GM18498 (cell line): ENCODE data around the gene SRPK2.
A peak's percentile ranks its signal among the peaks of the same experiment; 100 is the strongest.

ENCODE experiments used
- ATAC-seq: cut with Tn5 transposase; IDR thresholded peaks from one replicate; pipeline ENCODE4 v1.9.1; 2021; ENCODE audit warnings: mild to moderate bottlenecking, moderate library complexity; ENCODE audit not compliant: unreplicated experiment

Gene SRPK2

GRCh38 chr7:105107458-105107857, 281.3 kb downstream of the SRPK2 start:
- ATAC-seq, result no peak

GRCh38 chr7:105106473-105106872, 282.2 kb downstream of the SRPK2 start:
- no peak for ATAC-seq

DNA sequence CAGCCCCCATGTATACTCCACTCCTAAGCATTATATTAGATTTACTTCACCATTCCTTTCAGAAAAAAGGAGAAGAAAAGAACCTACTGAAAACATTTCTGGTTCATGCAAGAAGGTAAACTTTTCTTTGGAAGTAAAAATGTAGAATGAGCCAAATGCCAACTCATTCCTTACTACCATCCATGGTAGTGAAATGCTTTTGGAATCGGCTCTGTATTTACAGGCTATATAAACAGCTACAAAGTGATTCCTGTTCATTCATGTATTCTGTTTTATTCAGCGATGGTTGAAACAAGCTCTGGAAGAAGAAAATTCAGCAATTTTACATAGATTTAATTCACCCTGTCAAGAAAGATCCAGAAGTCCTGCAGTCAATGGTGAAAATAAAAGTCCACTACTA, 283.1 kb downstream of the SRPK2 start:
- ATAC-seq, result no peak

DNA sequence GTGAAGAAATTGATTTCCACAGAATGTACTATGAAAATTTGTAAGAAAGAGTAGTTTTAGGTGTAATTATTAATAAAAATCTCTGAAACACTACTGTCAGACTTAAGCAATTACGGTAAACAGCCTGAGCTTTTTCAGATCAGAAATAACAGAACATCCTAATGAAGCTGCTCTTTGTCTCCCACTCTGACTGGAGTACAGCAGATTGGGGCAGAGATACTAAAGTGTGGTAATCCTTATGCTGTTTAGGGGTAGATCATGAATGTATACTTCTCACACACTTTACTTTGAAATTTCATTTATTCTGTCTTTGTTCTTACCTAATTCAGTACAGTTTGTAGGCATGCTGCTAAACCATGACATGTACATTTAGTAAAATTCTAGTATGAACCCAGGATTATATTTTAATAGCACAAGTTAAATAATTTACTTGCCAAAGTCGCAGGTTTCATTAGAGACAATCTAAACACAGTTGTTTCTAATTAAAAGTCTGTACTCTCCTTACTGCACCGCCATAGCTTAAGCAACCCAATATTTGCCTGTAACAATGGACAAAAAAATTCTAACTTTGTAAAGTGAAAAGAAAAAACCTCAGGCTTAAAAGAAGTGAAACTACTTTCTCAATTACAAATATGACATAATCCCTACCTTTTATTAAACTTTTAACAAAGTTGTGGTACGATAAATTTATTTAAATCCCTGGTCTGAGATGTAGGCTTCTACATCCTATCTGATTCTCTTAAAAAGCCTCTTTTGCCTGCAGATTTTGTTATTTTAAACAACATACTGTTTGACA, 286.0 kb downstream of the SRPK2 start:
- ATAC-seq, result no peak

- ATAC-seq, result peak; percentile 58
Observed at GRCh38 chr7:105101864-105102263, 286.9 kb downstream of the SRPK2 start.

DNA sequence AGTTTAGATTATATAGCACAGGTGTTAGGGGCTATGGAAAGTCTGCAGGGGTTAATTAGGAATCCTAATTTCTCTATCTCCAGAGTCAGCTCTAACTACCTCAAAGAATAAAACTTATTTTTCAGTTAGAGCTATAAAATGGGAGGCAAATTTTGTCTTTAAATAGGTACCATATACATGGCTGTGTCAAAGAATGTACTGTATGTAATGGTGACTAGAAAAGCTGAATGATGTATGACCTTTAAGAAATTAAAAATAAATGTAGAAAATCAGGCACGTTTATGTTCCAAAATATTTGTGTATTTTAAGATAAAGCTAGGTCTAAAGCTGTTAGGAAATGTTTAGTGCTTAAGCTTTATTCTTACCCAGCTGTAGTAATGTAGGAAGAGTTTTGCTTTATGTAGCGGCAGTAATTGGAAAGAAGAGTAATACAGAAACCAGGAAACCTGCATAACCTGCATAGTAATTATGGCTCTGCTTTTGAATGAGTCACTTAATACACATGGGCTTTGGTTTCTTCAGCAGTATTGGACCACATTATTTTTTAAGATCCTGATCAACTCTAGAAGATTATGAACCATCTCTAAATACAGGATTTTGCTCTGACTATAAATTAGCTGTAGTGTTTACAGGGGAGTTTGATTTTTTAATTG, 289.7 kb downstream of the SRPK2 start:
- ATAC-seq, result peak; percentile 75

DNA sequence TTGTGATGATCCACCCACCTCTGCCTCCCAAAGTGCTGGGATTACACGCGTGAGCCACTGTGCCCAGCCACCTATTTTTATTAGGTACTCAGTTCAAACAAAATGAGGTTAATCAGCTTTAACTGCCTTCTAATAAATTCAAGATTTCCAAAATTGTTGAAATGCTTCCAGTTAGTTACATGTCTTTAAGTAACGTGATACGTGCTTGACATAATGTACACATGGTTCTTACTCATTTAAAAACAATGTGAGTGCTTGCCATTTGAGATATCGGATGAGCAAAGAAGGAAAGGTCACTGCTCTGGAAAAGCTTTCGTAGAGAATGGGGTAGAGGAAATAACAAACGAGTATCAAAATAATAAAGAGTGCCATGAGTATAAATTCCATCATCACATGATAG, 291.1 kb downstream of the SRPK2 start:
- no peak for ATAC-seq

- no peak for ATAC-seq
Observed at GRCh38 chr7:105096306-105096705, 292.4 kb downstream of the SRPK2 start.

DNA sequence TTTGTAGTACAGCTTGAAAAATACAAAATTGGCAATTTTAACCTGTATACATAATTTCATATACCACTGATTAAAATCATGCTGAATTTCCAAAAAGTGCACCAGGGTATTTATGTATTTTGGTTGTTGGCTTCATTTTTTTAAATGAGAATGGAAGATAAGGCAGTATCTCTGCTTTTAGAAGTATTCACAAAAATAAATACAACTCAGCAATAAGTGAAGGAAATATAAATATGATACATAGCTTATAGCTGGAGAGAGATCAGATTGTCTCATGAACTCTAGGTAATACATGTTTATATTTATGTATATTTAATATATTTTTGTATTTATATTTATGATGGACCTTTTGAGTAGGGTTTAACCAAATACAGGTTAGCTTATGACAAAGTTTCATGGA, 293.8 kb downstream of the SRPK2 start:
- no peak for ATAC-seq

DNA sequence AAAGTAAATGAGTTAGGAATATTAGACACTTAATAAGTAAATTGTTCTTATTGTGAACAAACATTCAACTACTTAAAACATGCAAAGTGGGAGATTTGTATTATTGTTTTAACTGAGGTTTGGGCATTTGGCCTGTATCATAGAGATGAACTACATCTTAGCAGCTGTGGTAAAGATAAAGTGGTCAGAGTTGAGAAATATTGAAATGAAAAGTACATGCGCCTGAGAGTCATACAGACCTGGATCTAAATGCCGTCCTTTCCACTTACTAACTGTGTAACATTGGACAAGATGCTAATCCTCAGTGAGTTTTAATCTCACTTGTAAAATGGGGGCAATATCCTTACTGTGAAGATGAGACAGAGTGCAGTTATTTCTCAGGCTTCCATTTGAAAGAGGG, 300.3 kb downstream of the SRPK2 start:
- ATAC-seq, result no peak

- no peak for ATAC-seq
Observed at GRCh38 chr7:105087981-105088380, 300.7 kb downstream of the SRPK2 start.

- no peak for ATAC-seq
Observed at GRCh38 chr7:105086850-105087249, 301.9 kb downstream of the SRPK2 start.

DNA sequence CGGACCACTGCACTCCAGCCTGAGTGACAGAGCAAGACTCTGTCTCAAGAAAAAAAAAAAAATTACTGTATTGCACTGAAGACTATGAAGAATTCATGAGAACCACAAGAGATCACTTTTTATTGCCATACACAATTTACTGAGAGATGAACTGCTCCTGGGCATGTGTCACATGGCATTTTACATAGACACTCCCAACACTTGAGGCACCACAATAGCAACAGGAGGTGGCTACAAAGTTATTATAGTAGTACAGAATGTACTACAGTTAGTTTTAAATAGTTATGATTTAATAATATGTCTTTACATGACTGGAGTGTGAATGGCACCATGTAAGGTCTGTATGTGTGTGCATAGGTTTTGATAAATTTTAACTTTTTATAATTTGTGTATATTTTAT, 304.1 kb downstream of the SRPK2 start:
- ATAC-seq, result no peak

DNA sequence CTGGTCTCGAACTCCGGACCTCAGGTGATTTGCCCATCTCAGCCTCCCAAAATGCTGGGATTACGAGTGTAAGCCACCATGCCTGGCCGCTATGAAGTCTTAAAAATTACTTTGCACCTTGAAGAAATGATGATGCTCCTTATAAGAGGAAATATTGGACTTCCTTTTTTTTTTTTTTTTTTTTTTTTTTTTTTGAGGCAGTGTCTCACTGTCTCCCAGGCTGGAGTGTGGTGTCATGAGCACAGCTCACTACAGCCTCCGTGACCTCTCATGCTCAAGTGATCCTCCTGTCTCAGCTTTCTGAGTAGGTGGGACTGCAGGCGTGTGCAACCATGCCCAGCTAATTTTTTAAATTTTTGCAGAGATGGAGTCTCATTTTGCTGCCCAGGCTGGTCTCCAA, 309.4 kb downstream of the SRPK2 start:
- ATAC-seq, result no peak

GRCh38 chr7:105073143-105073542, 315.6 kb downstream of the SRPK2 start:
- ATAC-seq, result no peak

- no peak for ATAC-seq
Observed at GRCh38 chr7:105068886-105069285, 319.8 kb downstream of the SRPK2 start.

DNA sequence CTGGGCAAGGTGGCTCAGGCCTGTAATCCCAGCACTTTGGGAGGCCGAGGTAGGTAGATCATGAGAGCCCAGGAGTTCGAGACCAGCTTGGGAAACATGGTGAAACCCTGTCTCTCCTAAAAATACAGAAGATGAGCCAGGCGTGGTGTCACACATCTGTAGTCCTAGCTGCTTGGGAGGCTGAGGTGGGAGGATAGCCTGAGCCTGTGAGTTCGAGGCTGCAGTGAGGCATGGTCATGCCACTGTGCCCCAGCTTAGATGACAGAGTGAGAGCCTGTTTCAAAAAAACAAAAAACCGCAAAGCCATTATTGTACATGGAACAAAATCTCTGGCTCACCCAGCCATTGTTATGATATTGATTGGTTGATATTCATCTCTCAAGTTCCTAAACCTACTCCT, 321.0 kb downstream of the SRPK2 start:
- ATAC-seq, result no peak
